ENCODE results near the gene OSBPL10.

DNA sequence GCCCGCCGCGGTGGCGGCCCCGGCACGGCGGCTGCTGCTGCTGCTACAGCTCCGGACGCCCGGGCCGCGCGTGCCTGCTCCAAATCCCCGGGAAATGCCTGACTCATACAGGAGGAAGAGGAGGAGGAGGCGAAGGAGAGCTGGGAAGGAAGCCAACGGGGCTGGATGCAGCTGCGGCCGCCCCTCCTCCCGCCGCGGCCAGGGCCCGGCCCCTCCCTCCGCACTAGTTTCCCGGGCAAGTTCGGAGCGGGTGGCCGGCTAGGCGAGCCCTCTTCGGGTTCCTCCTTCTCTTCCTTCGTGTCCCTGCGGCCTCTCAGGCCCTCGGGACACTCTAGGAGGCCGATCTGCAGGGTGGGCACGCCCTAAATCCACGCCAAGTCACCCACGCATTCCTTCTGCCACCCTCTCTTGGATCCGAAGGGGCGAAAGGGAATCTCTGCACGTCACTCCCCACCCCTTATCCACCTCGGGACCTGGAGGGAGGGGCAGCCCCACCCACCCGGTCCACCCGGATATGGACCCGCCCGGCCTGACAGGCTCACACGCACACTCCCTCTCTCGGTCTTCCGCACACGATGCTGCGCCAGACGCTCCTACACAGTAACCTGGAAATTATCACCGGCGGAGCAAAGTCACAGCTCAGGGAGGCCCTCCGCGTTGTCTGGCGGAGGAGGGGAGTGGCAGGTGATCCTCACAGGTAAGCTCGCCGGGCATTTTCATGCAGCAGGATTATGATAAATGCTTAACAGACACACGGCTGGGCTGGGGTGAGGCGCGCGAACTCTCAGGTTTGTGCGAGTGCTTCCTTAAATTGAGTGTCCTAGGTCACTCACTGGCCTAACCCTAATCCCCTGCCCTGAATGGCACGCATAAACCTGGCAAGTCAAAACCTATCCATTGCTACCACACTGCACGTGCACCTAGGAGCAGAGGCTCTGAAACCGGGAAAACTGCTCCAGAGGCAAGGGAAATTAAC is at the start of gene OSBPL10, which contains the start of gene ZNF860:
- TF ChIP-seq, protein P1, sequence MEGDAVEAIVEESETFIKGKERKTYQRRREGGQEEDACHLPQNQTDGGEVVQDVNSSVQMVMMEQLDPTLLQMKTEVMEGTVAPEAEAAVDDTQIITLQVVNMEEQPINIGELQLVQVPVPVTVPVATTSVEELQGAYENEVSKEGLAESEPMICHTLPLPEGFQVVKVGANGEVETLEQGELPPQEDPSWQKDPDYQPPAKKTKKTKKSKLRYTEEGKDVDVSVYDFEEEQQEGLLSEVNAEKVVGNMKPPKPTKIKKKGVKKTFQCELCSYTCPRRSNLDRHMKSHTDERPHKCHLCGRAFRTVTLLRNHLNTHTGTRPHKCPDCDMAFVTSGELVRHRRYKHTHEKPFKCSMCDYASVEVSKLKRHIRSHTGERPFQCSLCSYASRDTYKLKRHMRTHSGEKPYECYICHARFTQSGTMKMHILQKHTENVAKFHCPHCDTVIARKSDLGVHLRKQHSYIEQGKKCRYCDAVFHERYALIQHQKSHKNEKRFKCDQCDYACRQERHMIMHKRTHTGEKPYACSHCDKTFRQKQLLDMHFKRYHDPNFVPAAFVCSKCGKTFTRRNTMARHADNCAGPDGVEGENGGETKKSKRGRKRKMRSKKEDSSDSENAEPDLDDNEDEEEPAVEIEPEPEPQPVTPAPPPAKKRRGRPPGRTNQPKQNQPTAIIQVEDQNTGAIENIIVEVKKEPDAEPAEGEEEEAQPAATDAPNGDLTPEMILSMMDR (conservative IDR thresholded peaks at IDR 0.05; ENCODE audit: low read length) = no peak
- no peak for TF ChIP-seq EZH2phosphoT487 (IDR thresholded peaks at IDR 0.05; ENCODE audit: borderline replicate concordance)

Measured in Loucy (cell line).